NB4 (cell line): ENCODE data around the gene ABLIM2.
A peak's percentile ranks its signal among the peaks of the same experiment; 100 is the strongest.

Experiments used
- DNase-seq: peaks from one replicate; pipeline ENCODE4 v3.0.0; 2010; ENCODE audit warnings: low read depth
- H3K4me3 ChIP-seq: one replicate; pipeline ENCODE4 v1.5.1; 2011; ENCODE audit warnings: mild to moderate bottlenecking, low read depth, low read length, moderate library complexity
- CTCF ChIP-seq: IDR thresholded peaks from one replicate; pipeline ENCODE4 v1.5.1; 2012; ENCODE audit warnings: low read depth, low read length
- MYC ChIP-seq: IDR thresholded peaks from 2 replicates; pipeline ENCODE4 v1.6.1; 2011; ENCODE audit warnings: low read depth, low read length
- POLR2A ChIP-seq: IDR thresholded peaks from 2 replicates; pipeline ENCODE4 v1.6.1; 2011; ENCODE audit warnings: mild to moderate bottlenecking; ENCODE audit not compliant: insufficient read length; ENCODE audit errors: extremely low read depth
- TF ChIP-seq, protein P1 (sequence below): IDR thresholded peaks from 2 replicates; pipeline ENCODE4 v1.6.1; 2011; ENCODE audit warnings: low read depth, low read length

ABLIM2 gene

DNA sequence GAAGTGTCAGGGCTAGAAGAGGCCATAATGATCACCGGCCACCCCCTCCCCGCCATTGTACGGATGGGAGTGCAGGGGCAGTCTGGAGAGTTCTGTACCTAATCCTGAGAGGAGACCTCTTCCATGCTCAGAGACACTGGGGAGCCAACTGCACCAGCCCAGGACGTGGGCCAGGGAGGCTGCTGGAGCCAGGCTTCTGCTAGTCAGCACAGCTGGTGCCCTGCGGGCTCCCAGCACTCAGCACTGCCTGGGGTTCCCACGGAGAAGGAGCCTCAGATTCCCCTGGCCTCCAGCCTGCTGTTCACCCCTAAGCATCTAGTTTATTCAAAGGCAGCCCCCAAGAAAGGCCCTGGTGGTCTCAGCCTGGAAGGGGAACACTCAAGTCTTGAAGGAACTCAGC, 28.8 kb downstream of the ABLIM2 start:
- no peak overlapping the region for H3K4me3 ChIP-seq
- DNase-seq: no peak
- TF ChIP-seq MYC: no peak
- no peak for TF ChIP-seq CTCF
- no peak for TF ChIP-seq POLR2A
- TF ChIP-seq, protein P1, sequence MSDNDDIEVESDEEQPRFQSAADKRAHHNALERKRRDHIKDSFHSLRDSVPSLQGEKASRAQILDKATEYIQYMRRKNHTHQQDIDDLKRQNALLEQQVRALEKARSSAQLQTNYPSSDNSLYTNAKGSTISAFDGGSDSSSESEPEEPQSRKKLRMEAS: no peak

- H3K4me3 ChIP-seq: no peak overlapping the region
- DNase-seq: peak; percentile 38
- TF ChIP-seq POLR2A (no peak), MYC (no peak), CTCF (no peak)
- TF ChIP-seq, protein P1: no peak
These were observed 29.5 kb downstream of the ABLIM2 start for GRCh38 chr4:8129136-8129535.

GRCh38 chr4:8128100-8128856, 30.3 kb downstream of the ABLIM2 start:
- H3K4me3 ChIP-seq: no peak overlapping the region
- DNase-seq: no peak
- TF ChIP-seq, protein P1: no peak
- TF ChIP-seq MYC (no peak), POLR2A (no peak), CTCF (no peak)

DNA sequence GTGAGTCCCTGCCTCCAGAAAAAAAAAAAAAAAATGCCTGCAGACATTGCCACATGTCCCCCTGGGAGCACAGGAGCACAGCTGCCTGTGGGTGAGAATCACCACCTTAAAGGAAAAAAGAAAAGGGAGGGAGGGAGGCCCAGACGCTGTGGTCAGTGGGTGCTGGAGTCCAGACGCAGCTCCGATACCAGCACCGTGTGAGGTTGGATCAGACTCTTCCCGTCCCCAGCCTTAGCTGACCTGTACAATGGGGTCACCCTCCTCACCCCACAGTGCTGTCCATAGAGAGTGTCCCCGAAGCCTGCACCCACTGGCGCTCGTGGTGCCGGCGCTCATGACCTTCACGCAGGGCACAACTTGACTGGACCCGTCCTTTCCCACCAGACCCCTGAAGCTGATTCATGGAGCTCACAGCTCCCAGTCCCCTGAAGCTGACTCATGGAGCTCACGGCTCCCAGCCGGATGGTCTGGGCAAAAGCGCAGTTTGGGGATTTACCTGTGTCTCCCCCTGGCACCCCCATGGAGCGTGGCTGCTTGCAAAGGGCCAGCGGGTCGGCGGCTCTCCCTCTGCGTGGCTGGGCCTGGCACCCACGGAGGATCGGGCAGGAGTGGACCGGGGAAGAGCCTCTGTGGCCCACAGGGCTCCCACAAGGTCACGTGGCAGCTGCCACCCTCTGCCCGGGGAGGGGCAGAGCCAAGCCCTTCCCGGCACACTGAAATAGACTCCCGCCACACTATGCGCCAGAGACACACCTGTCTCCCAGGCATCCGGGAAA, 31.4 kb downstream of the ABLIM2 start:
- TF ChIP-seq MYC (no peak), POLR2A (no peak), CTCF (no peak)
- TF ChIP-seq, protein P1: no peak
- H3K4me3 ChIP-seq: no peak overlapping the region

GRCh38 chr4:8126523-8126922, 32.1 kb downstream of the ABLIM2 start:
- no peak for DNase-seq
- TF ChIP-seq CTCF: no peak
- TF ChIP-seq, protein P1: no peak
- no peak for TF ChIP-seq MYC
- no peak overlapping the region for H3K4me3 ChIP-seq

More for the DNA sequence above, 31.4 kb downstream of the ABLIM2 start:
- peak; percentile 25 for DNase-seq
